GM12878 (cell line): ENCODE results near the gene UBE2D1. TPM values are rescaled to one million over a fixed set of nuclear protein-coding genes. Genes with fewer than 3 reads are reported as not detected.

Experiments used
- CBFB ChIP-seq: IDR thresholded peaks from 2 replicates; pipeline ENCODE4 v1.6.1; 2016; ENCODE audit warnings: antibody characterized with exemption, low read depth
- CHD1 ChIP-seq: IDR thresholded peaks from 2 replicates; pipeline ENCODE4 v1.6.1; 2012; ENCODE audit warnings: low read depth, low read length, improper control_type of control experiment
- CHD2 ChIP-seq: IDR thresholded peaks from 2 replicates; pipeline ENCODE4 v1.6.1; 2011; ENCODE audit warnings: low read depth, low read length, improper control_type of control experiment, borderline replicate concordance
- DPF2 ChIP-seq: fragments of 450-650 bp; IDR thresholded peaks from 2 replicates; pipeline ENCODE4 v1.6.1; 2017; ENCODE audit warnings: mild to moderate bottlenecking
- HCFC1 ChIP-seq: fragments of 150-350 bp; IDR thresholded peaks from 2 replicates; pipeline ENCODE4 v1.6.1; 2014; ENCODE audit warnings: low read length
- MYC ChIP-seq: IDR thresholded peaks from 2 replicates; pipeline ENCODE4 v1.6.1; 2011; ENCODE audit warnings: mild to moderate bottlenecking, low read length, moderate library complexity, inconsistent platforms; ENCODE audit not compliant: insufficient read depth, insufficient replicate concordance, insufficient read length, severe bottlenecking
- NFYA ChIP-seq: IDR thresholded peaks from 2 replicates; pipeline ENCODE4 v1.6.1; 2011; ENCODE audit warnings: low read depth, mild to moderate bottlenecking, low read length, improper control_type of control experiment, borderline replicate concordance
- NFYB ChIP-seq: IDR thresholded peaks from 2 replicates; pipeline ENCODE4 v1.6.1; 2011; ENCODE audit warnings: low read depth, mild to moderate bottlenecking, low read length, improper control_type of control experiment, moderate library complexity; ENCODE audit not compliant: insufficient read depth
- RB1 ChIP-seq: fragments of 450-650 bp; formaldehyde crosslinking; IDR thresholded peaks from 2 replicates; pipeline ENCODE4 v1.6.1; 2017; ENCODE audit warnings: mild to moderate bottlenecking, borderline replicate concordance
- RELB ChIP-seq: fragments of 450-650 bp; IDR thresholded peaks from 2 replicates; pipeline ENCODE4 v1.6.1; 2017; ENCODE audit warnings: low read depth, mild to moderate bottlenecking, moderate library complexity
- SMC3 ChIP-seq: IDR thresholded peaks from 2 replicates; pipeline ENCODE4 v1.6.1; 2011; ENCODE audit warnings: low read length, improper control_type of control experiment, borderline replicate concordance
- SREBF2 ChIP-seq: IDR thresholded peaks from 2 replicates; pipeline ENCODE4 v1.6.1; 2012; ENCODE audit warnings: mild to moderate bottlenecking, low read length
- STAT3 ChIP-seq: IDR thresholded peaks from 2 replicates; pipeline ENCODE4 v1.6.1; 2011; ENCODE audit warnings: low read depth, low read length, improper control_type of control experiment
- SUPT20H ChIP-seq: IDR thresholded peaks from 2 replicates; pipeline ENCODE4 v1.6.1; 2011; ENCODE audit warnings: low read depth, mild to moderate bottlenecking, low read length, moderate library complexity, borderline replicate concordance; ENCODE audit not compliant: control insufficient read depth
- TAF1 ChIP-seq: IDR thresholded peaks from 2 replicates; pipeline ENCODE4 v1.6.1; 2011; ENCODE audit warnings: mild to moderate bottlenecking, low read depth, low read length, borderline replicate concordance
- TCF12 ChIP-seq: IDR thresholded peaks from 2 replicates; pipeline ENCODE4 v1.6.1; 2011; ENCODE audit warnings: low read depth, mild to moderate bottlenecking, low read length
- TCF3 ChIP-seq: IDR thresholded peaks from 2 replicates; pipeline ENCODE4 v1.6.1; 2012; ENCODE audit warnings: low read depth, mild to moderate bottlenecking, low read length, borderline replicate concordance; ENCODE audit not compliant: insufficient read depth
- TCF7 ChIP-seq: IDR thresholded peaks from 2 replicates; pipeline ENCODE4 v1.6.1; 2014; ENCODE audit warnings: antibody characterized with exemption, borderline replicate concordance
- ZBTB33 ChIP-seq: fragments of 450-650 bp; IDR thresholded peaks from 2 replicates; pipeline ENCODE4 v1.6.1; 2017; ENCODE audit warnings: mild to moderate bottlenecking
- polyA plus RNA-seq, 11 experiments: library from polyadenylated mRNA; depleted of rRNA in 4 of 11; unstranded in 6 of 11; stranded (reverse) in 5 of 11; fragments of >200 nt; fragmentation: Nextera tagmentation in 4 of 11; fragmentation: Illumina TruSeq in 1 of 11; extraction: Ambion mirVana in 4 of 11; extraction: Trizol in 1 of 11; gene quantifications; 1 replicate in 1 of 11; 2 replicates in 10 of 11; pipeline versions ENCODE4 v1.2.1 to v1.2.3, GENCODE V29; 2011 to 2016; ENCODE audit warnings: inconsistent platforms in 2 of 11, missing spikeins in 2 of 11, low read depth in 1 of 11
- total RNA-seq, 4 experiments: library from RNA; depleted of rRNA in 3 of 4; stranded (reverse); fragments of >200 nt in 3 of 4; fragmentation: Illumina TruSeq in 1 of 4; extraction: Trizol in 1 of 4; gene quantifications; 2 replicates each; pipeline versions ENCODE4 v1.2.1 to v1.2.3, GENCODE V29; 2013 to 2021
- TF ChIP-seq, protein P1 (sequence below): fragments of 450-650 bp; IDR thresholded peaks from 2 replicates; pipeline ENCODE4 v1.6.1; 2017; ENCODE audit warnings: mild to moderate bottlenecking, moderate library complexity

UBE2D1 gene
- total and polyA plus RNA-seq, 10 of the 15 experiments (the other 5 are each of a cell fraction or from before 2014, with no cell fraction given), result 6.1 to 32.0 (median 15.5) TPM

DNA sequence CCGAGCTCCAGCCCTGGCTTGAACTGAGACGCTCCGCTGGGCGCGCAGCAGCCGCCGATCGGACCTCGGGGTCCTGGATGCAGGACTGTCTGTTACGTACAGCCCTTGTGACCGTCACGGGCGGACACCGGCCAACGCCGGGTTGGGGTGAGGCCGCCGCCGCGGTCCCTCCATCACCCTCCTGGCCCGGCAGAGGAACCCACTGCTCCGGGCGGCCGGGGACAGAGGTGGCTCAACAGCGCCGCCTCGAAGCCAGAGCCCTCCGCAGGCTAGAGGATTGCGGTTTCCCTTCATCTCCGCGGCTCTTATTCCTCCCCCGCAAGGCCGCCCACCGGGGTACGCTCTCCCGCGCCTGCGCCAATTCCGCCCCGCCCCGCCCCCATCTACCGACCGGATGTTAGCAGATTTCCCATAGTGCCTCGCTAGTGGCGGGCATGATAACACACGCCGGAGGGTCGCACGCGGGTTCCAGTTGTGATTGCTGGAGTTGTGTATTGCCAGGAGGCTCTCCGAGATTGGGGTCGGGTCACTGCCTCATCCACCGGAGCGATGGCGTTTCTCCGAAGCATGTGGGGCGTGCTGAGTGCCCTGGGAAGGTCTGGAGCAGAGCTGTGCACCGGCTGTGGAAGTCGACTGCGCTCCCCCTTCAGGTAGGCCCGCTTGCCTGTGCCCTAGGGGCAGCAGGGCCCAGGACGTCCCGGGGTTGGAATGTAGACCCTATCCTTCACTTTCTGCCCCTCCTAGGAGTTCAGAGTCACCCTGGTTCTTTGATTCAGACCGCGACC, 50.4 kb downstream of the UBE2D1 start, which contains the start of gene TFAM (continued):
- TF ChIP-seq, protein P1, sequence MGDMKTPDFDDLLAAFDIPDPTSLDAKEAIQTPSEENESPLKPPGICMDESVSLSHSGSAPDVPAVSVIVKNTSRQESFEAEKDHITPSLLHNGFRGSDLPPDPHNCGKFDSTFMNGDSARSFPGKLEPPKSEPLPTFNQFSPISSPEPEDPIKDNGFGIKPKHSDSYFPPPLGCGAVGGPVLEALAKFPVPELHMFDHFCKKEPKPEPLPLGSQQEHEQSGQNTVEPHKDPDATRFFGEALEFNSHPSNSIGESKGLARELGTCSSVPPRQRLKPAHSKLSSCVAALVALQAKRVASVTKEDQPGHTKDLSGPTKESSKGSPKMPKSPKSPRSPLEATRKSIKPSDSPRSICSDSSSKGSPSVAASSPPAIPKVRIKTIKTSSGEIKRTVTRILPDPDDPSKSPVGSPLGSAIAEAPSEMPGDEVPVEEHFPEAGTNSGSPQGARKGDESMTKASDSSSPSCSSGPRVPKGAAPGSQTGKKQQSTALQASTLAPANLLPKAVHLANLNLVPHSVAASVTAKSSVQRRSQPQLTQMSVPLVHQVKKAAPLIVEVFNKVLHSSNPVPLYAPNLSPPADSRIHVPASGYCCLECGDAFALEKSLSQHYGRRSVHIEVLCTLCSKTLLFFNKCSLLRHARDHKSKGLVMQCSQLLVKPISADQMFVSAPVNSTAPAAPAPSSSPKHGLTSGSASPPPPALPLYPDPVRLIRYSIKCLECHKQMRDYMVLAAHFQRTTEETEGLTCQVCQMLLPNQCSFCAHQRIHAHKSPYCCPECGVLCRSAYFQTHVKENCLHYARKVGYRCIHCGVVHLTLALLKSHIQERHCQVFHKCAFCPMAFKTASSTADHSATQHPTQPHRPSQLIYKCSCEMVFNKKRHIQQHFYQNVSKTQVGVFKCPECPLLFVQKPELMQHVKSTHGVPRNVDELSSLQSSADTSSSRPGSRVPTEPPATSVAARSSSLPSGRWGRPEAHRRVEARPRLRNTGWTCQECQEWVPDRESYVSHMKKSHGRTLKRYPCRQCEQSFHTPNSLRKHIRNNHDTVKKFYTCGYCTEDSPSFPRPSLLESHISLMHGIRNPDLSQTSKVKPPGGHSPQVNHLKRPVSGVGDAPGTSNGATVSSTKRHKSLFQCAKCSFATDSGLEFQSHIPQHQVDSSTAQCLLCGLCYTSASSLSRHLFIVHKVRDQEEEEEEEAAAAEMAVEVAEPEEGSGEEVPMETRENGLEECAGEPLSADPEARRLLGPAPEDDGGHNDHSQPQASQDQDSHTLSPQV, result peak; percentile 29; the same call in 1 of the 2 replicates
- TF ChIP-seq RB1 (peak; percentile 77; the same call in 1 of the 2 replicates), TCF7 (no peak), SMC3 (peak; percentile 37; the same call in 1 of the 2 replicates), CBFB (peak; percentile 94), STAT3 (no peak), RELB (0 out of 2 replicates have a peak, but pooled peaks have one; percentile 60), NFYB (no peak), CHD1 (no peak; the same call in 1 of the 2 replicates), SUPT20H (no peak), DPF2 (peak; percentile 84), TCF12 (peak; percentile 56; the same call in 1 of the 2 replicates), NFYA (no peak), SREBF2 (no peak), CHD2 (peak; percentile 76), TCF3 (0 out of 2 replicates have a peak, but pooled peaks have one; percentile 7), ZBTB33 (no peak), MYC (peak; percentile 73), HCFC1 (peak; percentile 57), TAF1 (peak; percentile 77)
